ENCODE measurements around the gene NAT8L.

NAT8L gene

GRCh38 chr4:2065106-2065930 is 6.2 kb downstream of the NAT8L start:
- DNase-seq: no peak

- no peak for DNase-seq
Measured at GRCh38 chr4:2066011-2066551, 7.0 kb downstream of the NAT8L start.

GRCh38 chr4:2066571-2067445 is 7.7 kb downstream of the NAT8L start:
- DNase-seq: no peak

- no peak for DNase-seq
Measured at GRCh38 chr4:2067446-2068197, 8.5 kb downstream of the NAT8L start.

GRCh38 chr4:2068198-2068470 is 9.0 kb downstream of the NAT8L start:
- no peak for DNase-seq

GRCh38 chr4:2068566-2068965 is 9.4 kb downstream of the NAT8L start:
- no peak for DNase-seq

- DNase-seq: no peak
Measured at GRCh38 chr4:2069161-2069971, 10.2 kb downstream of the NAT8L start.

GRCh38 chr4:2069986-2070385 is 10.9 kb downstream of the NAT8L start:
- DNase-seq: no peak

GRCh38 chr4:2070421-2071251 is 11.5 kb downstream of the NAT8L start:
- DNase-seq: no peak

GRCh38 chr4:2071252-2071911 is 12.3 kb downstream of the NAT8L start:
- DNase-seq: no peak

- DNase-seq: no peak
Measured at GRCh38 chr4:2071912-2072867, 13.1 kb downstream of the NAT8L start.

- DNase-seq: no peak
Measured at GRCh38 chr4:2072971-2073807, 14.1 kb downstream of the NAT8L start.

GRCh38 chr4:2073808-2074481 is 14.8 kb downstream of the NAT8L start:
- no peak for DNase-seq

- DNase-seq: no peak
Measured at GRCh38 chr4:2074588-2074987, 15.5 kb downstream of the NAT8L start.

GRCh38 chr4:2075171-2075986 is 16.3 kb downstream of the NAT8L start:
- DNase-seq: peak; percentile 45

- DNase-seq: peak; percentile 46
Measured at GRCh38 chr4:2075987-2076907, 17.1 kb downstream of the NAT8L start.
